Measurements from ENCODE around the gene COL17A1.

Gene COL17A1

DNA sequence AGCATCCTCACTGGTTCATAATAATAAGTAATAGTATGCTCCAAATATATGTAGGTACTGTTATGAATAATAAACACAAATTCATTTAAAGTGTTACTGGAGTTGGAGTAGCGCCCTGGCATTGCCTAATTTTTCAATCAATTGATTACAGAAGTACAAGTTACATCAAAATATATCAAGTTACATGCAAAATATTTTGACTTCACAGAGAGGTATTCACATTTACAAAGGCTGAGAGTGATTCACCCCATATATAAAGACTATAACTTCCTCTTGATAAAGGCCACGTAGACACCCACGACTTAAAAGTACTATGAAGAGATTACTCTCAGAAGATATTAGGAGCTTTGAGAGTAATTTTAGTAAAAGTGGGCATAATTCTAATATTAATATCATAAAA lies 13.6 kb upstream of the COL17A1 start:
- in situ Hi-C loops (cut with HindIII; ENCODE audit: low sequenced_read_pairs), result no loop called here

DNA sequence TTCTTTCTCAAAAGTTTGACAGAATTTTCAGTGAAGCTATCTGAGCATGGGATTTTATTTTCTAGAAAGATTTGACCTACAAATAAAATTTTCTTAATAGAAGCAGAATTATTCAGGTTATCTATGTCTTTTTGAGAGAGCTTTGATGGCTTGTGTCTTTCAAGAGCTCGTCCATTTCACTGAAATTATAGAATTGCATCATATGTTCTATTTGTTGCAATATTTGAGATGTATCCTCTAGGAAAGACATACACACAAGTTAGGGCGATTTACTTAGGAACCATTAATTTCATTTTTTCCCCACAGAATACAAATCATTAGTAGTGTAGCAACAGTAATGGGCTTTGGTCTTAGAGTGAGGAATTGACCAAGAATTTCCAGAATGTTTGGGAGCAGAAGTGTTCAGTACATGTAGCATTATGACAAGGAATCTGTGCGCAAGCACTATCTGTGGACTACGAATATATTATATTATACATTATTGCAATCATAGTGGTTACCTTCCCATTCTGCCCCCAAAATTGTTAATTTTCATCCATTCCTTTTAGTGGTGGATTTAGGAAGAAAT lies 12.8 kb upstream of the COL17A1 start:
- in situ Hi-C loops (cut with HindIII; ENCODE audit: low sequenced_read_pairs), result no loop called here

DNA sequence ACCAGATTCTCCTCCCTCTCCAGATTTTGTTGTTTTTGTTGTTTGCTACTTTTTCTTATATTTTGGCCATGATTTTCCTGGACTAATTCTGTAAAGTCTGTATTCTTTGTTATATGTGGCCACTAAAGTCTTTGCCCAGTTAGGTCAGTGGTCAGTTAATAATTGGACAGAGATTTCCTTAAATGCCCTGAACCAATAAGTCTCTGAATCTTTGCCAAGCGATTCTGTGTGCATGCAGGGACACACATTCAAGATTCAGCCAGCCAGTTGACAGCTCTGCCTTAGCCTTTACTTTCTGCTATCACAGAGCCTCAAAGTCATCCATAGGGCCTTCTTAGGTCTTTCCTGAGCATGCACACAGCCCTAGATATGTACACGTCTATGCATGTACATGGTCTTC lies 11.0 kb upstream of the COL17A1 start:
- in situ Hi-C loops (cut with HindIII; ENCODE audit: low sequenced_read_pairs), result no loop called here

DNA sequence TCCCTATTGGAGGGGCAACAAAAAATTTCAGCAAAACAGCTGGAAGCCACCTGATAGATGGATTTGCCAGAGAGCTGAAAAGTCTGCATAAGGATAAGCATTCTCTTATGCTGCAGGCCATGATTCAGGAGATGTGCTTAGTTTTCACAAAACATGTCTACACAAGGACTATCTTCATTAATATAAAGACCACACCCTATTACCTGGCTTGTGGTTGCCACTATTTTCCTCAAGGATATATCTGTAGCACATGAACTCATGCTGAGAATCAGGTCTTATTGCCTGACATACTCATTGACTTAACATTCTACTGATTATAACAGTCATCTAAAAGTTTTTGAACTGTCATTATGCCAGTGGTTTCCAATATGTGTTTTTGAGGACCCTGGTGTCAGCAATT lies 7.1 kb upstream of the COL17A1 start:
- in situ Hi-C loops (cut with HindIII; ENCODE audit: low sequenced_read_pairs), result no loop called here

DNA sequence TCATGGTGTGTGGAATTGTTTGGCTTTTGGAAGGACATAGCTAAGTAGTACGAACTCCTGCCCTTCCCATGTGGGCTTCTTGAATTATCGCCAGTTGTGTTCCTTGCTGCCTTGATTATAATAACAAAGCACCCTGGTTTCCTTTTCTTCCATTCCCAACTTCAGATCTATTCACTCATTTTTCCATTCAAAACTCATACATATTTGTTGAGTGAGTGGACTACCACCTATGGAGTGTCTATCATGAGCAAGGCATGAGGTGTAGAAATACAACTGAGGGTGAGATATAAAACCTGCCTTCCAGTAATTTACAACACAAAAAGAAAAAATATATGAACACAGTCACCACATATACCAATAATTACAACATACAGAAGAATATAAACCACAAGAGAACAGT lies 4.9 kb upstream of the COL17A1 start:
- in situ Hi-C loops (cut with HindIII; ENCODE audit: low sequenced_read_pairs), result no loop called here

DNA sequence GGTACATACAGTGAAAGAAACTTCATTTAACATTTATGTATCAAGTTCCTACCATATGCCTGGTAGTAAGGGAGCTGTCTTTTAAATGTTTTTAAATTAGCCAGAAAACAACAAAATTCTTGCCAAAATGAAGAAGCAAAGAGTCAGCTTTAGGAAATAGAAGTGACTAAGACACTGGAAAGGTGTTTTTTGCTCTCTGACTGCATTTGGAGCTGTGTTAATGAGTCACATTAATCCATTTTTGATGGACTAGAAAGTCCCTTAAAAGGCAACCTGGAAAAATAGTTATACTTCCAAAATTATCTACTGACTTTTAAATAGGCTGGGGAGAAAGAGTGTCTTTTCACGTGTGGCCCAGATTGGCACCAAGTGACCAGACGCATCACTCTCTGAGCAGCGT lies 3.9 kb upstream of the COL17A1 start:
- in situ Hi-C loops (cut with HindIII; ENCODE audit: low sequenced_read_pairs), result no loop called here

DNA sequence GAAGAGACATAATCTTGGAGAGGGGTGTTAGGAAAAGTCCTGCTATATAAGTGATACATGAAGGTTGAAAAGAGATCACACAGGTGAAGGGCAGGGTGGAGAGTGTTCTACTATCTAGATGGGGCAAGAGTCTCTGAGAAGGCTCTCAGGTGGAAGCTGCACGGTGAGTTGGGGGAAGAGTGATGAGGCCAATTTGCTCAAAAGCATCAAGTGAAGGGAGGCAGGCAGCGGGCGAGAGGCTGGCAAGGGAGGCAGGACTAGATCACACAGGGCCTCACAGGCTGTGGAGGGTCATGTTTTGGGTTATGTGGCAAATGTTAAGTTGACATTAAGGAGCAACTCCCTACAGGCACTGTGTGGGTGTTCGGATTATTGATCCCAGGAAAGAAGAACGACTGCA lies 2.6 kb upstream of the COL17A1 start:
- in situ Hi-C loops (cut with HindIII; ENCODE audit: low sequenced_read_pairs), result no loop called here

DNA sequence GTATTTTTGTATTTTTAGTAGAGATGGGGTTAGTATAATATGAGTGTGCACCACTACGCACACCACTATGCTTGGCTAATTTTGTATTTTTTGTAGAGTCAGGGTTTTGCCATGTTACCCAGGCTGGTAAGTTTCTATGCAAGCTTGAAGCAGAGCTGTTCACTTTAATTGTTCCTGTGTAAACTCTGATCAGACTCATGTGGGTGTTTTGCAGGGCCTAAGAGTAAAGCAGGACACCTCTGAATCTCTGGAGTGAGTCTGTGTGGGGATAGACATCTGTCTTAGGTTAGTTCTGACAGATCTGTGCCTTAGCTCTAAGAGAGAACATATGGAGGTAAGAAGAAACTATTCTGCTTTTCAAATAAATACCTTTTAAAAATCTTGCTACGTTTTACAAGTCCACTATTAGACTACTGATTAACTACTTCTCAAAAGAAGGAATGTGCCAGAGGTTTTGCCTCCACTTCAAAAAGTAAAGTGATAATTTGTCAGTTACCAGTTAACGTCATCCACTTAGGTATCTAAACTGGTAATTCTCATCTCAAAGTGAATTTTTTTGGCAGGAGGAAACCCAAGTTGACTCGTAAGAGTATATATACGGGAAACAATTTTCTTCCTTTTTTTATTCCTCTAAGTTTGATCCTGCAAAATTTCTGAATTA lies 1.1 kb downstream of the COL17A1 start:
- in situ Hi-C loops (cut with HindIII; ENCODE audit: low sequenced_read_pairs), result no loop called here

DNA sequence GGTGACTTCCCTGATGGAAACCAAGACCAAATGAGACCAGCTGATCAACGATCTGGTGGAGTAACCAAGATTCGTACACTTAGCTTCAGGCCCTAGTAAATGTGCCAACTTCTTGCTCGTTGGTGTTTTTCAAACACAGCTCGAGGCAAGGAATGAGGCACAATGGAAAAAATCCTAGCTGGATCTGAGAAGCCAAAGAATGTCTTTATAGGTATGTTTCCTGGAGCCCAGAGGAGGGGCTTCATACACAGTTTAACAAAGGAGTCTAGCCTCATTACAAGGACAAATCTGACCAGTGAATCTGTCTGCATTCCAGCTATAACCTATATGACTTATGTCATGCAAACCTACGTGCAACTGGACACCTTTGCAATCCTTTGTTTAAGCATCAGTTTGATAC lies 3.7 kb downstream of the COL17A1 start:
- in situ Hi-C loops (cut with HindIII; ENCODE audit: low sequenced_read_pairs), result no loop called here

DNA sequence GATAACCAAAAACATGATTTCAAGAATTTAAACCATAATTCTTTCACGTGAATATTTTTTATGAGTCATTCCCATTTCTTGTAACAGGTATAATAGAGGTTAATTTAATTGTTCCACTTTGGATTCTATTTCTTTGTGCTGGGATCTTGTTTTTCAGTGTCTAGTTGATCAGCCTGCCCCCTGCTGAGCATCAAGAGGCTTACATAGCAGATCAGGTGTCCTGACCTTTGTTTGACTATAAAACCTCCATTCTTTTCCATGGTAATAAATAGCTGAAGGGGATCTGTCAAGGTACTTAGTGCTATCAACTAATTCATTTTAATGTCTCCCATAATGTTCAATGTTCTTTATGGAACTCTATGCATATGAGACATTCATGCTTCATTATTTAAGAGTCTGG lies 4.9 kb downstream of the COL17A1 start:
- in situ Hi-C loops (cut with HindIII; ENCODE audit: low sequenced_read_pairs), result no loop called here

DNA sequence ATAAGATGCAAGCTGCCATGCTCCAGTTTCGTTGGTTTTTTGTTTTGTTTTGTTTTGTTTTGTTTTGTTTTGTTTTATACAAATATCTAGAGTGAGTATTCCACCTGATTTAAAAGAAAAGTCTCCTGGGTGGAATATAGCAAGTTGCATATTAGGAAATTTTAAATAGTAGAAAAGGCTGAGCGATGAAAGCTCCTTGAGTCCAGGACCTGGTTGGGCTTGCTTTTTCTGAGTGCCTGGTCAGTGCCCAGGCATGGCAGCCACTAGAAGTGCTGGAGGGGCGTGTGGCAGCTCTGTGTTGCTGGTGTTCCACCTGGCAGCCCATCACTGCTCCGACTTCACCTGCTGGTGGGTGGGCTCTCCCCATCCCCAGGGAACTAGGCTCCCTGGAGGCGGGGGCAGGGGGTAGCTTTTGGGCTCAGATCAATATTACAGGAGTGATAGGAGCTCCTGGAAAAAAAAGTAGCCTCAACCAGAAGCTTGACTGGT lies 8.0 kb downstream of the COL17A1 start:
- in situ Hi-C loops (cut with HindIII; ENCODE audit: low sequenced_read_pairs), result no loop called here

DNA sequence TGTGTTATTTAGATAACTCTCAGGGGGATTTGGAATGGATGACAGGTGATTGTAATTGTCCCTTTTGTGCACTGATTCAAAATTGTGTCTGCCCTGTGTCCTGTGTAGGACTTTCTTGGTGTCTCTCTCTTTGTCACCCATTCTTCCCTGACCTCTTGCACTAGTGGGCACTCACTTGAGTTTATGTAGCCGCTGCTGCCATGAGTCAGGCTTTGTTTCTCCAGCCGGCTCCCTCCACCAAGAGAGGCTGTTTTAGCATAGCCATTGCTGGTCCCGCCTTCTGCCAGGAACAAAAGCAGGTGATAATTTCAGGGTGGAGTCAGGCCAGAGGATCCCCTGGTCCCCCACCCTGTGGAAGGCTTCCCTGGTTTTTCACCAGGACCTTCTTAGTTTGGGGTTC lies 8.4 kb downstream of the COL17A1 start:
- in situ Hi-C loops (cut with HindIII; ENCODE audit: low sequenced_read_pairs), result no loop called here

DNA sequence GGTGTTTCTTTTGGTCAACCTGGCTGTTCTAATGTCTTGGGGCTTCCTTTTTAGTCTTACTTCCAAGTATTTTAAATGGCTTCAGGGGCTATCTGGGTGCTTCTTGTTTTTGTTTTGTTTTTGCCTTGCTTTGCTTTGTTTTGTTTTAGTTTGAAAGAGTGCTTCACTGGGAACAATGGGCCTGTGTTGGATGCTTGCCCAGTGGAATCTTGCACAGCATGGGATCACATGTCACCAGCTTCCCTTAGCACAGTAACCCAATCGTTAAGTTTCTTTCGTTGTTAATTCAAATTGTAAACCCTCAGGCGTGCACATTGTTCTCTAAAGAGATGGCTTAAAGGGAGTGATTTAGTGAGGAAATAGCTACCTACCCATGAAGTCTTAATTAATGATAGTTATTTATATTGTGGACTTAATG lies 8.9 kb downstream of the COL17A1 start:
- in situ Hi-C loops (cut with HindIII; ENCODE audit: low sequenced_read_pairs), result no loop called here

DNA sequence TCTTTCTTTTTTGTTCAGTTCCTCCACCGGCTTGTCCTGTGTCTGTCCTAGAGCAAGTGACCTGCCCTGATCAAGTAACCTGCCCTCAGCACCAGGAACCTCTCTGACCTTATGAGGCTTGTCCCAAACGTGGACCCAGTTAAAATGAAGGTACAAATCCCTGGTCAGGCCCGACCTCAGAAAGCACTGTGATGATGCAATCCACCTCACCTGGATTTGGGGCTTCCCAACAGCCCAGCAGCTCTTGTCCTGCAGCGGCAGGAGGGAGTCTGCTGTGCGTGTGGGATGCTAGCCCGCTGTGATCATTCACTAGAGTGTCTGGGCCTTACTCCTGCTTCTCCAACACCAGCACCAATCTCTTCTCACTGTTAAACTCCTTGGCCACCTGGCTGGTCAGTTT lies 11.2 kb downstream of the COL17A1 start:
- in situ Hi-C loops (cut with HindIII; ENCODE audit: low sequenced_read_pairs), result no loop called here

DNA sequence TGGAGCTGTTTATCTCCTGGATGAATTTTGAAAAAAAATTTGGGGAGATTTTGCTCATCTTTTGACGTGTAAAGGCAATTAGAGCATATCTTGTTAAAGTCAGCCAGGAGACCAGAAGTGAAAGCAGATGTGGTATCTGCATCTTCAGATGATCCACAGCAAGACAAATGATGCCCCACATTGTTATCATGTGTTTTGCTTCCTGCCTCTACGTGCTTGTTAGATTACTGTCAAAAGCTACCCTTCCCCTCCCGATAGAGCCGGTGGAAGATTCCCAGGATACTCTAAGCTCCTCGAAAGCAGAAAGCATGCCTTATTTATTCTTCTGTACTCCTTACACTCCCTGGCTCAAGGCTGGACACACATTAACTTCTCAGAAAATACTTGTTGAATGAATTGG lies 12.9 kb downstream of the COL17A1 start:
- in situ Hi-C loops (cut with HindIII; ENCODE audit: low sequenced_read_pairs), result no loop called here

DNA sequence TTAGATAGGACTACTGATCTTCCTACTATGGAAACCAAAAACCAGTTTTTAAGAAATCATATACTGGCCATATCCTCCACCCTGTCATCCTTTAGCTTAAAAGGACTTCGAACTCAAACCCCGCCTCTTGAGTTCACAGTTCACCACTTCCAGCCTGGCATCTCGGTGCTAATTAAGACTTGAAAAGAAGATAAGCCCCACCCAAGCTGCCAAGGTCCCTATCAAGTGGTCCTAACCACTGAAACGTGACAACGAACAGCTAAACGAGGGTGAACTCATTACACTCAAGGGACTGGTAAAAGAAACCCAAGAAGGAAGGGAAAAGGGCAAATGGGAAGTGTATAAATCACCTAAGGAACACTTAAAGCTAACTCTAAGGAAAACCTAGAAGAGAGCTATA lies 16.1 kb downstream of the COL17A1 start:
- in situ Hi-C loops (cut with HindIII; ENCODE audit: low sequenced_read_pairs), result no loop called here

DNA sequence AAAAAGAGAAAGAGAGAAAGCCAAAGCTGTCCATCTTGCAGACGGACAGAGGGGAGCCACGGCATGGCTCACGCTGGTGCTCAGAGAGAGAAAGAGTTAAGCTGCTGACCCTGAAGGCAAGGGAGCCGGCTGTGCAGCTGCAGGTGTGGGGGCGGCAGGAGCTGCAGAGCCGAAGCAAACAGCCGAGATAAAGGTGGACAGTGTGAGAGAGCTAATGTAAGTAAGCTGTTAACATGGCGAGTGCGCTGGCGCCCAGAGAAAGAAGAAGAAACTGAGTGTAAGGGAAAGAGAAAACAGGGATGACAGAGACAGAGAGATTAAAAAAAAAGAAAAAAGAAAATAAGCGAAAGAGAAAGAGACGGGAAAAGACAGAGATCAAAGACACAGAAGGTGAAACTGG lies 18.2 kb downstream of the COL17A1 start:
- in situ Hi-C loops (cut with HindIII; ENCODE audit: low sequenced_read_pairs), result no loop called here

DNA sequence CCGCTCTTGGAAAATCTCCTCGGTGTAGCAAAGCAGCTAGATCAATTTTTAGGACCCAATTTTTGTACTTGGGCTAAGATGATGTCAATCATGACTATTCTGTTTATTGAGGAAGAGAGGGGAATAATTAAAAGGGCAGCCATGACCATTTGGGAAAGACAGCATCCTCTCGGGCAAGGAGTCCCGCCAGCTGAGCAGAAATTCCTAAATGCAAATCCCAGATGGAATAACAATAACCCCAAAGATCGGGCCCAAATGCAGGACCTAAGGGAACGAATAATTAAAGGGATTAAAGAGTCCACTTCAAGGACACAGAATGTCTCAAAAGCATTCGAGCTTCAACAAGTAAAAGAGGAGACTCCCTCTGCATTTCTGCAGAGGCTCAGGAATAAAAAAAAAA lies 18.7 kb downstream of the COL17A1 start:
- in situ Hi-C loops (cut with HindIII; ENCODE audit: low sequenced_read_pairs), result no loop called here

DNA sequence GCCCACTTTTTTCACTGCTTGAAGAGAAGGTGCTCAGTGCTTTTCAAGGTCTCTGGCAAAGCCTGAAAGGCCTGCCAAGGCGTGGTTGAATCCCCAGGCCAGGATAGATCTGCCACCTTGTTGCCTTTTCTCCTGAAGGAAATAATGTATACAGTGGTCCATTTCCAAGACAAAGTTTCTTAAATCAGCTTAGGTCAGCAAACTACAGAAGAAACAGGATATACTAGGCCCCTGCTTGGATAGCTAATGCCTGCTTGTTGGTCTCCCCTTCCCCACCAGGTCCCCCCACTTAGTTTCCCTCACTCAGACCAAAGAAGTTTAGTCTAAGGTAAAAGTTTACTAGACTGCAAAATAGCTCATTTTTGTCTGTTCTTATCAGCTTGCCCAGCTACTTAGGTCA lies 19.9 kb downstream of the COL17A1 start:
- in situ Hi-C loops (cut with HindIII; ENCODE audit: low sequenced_read_pairs), result no loop called here

DNA sequence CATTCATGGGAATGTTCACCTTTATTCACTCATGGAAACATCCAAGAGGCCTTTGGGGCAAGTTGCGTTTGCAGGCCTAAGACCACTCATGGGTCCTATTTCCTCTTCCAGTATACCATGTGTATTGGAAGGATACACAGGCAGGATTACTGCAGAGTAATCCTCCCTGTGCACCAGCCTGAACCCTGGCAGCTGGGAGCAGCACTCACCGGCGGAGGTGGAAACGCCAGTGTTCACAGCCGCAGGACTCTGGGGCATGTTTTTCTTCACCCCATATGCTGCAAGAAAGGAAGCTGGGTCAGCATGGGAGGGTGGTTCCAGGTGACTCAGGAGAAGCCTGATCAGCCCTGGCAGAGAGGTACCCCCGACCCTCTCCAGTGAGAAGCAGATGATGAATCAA lies 24.5 kb downstream of the COL17A1 start:
- in situ Hi-C loops (cut with HindIII; ENCODE audit: low sequenced_read_pairs), result no loop called here

DNA sequence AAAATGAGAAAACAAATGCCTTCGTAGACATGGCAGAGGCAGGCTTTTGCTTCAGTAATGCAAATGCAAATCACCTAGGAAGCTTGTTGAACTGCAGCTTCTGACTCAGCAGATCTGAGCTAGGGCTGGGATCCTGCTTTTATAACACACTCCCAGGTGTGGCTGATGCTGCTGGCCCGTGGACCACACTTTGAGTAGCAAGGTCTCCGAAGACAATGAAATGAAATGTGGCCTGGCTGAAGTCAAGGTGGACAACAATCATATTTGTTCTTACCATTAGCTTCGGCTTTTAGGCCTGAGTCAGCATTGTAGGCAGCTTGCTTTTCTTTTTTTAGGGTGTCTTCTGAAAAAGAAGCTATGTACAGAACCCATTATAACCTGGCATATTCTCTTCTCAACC lies 26.3 kb downstream of the COL17A1 start:
- in situ Hi-C loops (cut with HindIII; ENCODE audit: low sequenced_read_pairs), result no loop called here

DNA sequence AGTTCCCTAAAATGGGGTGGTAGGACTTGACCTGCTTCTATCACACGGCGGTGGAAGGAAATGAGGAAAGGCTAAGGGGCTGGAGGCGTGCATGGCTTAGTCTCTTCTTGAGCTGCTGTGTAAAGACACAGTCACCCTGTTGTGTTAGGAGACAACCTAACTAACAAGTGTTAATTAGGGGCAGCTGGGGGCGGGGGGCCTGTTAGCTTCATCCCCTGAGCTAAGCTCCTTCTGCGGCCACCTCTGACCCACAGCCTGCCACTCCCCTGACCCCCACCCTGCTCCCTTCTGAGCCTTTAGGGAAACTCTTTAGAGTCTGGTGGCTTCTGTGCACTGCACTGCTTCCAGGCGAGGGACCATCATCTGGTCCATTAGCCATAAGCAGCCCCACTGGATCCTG lies 28.0 kb downstream of the COL17A1 start:
- in situ Hi-C loops (cut with HindIII; ENCODE audit: low sequenced_read_pairs), result no loop called here
